HepG2 (cell line): ENCODE measurements around the gene MCF2L. TPM values are rescaled to one million over a fixed set of nuclear protein-coding genes. Genes with fewer than 3 reads are reported as not detected.

ENCODE experiments used
- ATAC-seq: fragments of 200-7000 bp; cut with Tn5 transposase; 3 replicates; pipeline ENCODE4 v1.9.1; 2020; ENCODE audit warnings: mild to moderate bottlenecking, moderate library complexity
- BruUV-seq: library from RNA; stranded (reverse); fragments of 400-500 nt; replicated peaks from 2 replicates; lab custom pipeline; 2021; lab: Mats Ljungman, UMichigan
- CTCF ChIA-PET: fragments of 300-600 bp; formaldehyde crosslinking; extraction: SDS; loops from one replicate; lab custom pipeline; 2021; ENCODE audit warnings: low total read pairs, inconsistent platforms, low intra/inter-chr PET ratio; lab: Yijun Ruan, JAX
- POLR2A ChIA-PET: fragments of 350-600 bp; sonication (Branson Sonifier 250); formaldehyde crosslinking; loops from one replicate; lab custom pipeline; 2020; ENCODE audit warnings: antibody characterized with exemption, inconsistent platforms; lab: Yijun Ruan, JAX
- DNase-seq: peaks from one replicate; pipeline ENCODE4 v3.0.0-alpha.2; 2015; ENCODE audit warnings: low spot score
- FAIRE-seq: peaks from 3 replicates; lab custom pipeline; 2011; peaks lifted over from hg19 to GRCh38; lab: Jason Lieb, UNC
- H2AFZ ChIP-seq: one replicate; pipeline ENCODE4 v1.6.1; 2011; ENCODE audit warnings: low read length, inconsistent platforms
- H3K27ac ChIP-seq: fragments of 300-600 bp; 3 replicates; pipeline ENCODE4 v1.8.0; 2011; ENCODE audit warnings: mixed run types, mild to moderate bottlenecking, mixed read lengths, low read length, inconsistent platforms; ENCODE audit not compliant: insufficient read depth; ENCODE audit errors: extremely low read length
- H3K27me3 ChIP-seq, 2 experiments: fragments of 200-600 bp in 1 of 2; 2 replicates in 1 of 2; 3 replicates in 1 of 2; pipeline versions ENCODE4 v1.6.0 to v1.8.0; 2011; ENCODE audit warnings: low read length in 2 of 2, mild to moderate bottlenecking in 2 of 2, moderate library complexity in 2 of 2, inconsistent platforms in 1 of 2; ENCODE audit not compliant: insufficient read depth in 2 of 2, control insufficient read depth in 1 of 2
- H3K36me3 ChIP-seq, 2 experiments: fragments of 200-600 bp in 1 of 2; replicated peaks in 1 of 2; 2 replicates in 1 of 2; 3 replicates in 1 of 2; pipeline versions ENCODE4 v1.5.1 to v1.8.0; 2011; ENCODE audit warnings: low read length in 2 of 2, inconsistent platforms in 1 of 2; ENCODE audit not compliant: insufficient read depth in 2 of 2, control insufficient read depth in 1 of 2
- H3K4me1 ChIP-seq: 2 replicates; pipeline ENCODE4 v1.5.1; 2012; ENCODE audit warnings: low read length, inconsistent platforms; ENCODE audit not compliant: insufficient read depth
- H3K4me2 ChIP-seq: 2 replicates; pipeline ENCODE4 v1.6.0; 2011; ENCODE audit warnings: low read depth, low read length, inconsistent platforms
- H3K4me3 ChIP-seq, 3 experiments: fragments of 200-600 bp in 1 of 3; sonication (generic), shearing (Covaris generic) in 1 of 3; replicated peaks in 1 of 3; 2 replicates each; pipeline ENCODE4 v1.5.1; 2011 to 2016; ENCODE audit warnings: low read length in 3 of 3, inconsistent platforms in 2 of 3, low read depth in 2 of 3, mild to moderate bottlenecking in 2 of 3, control low read depth in 1 of 3, mixed read lengths in 1 of 3; ENCODE audit not compliant: insufficient read depth in 1 of 3
- H3K79me2 ChIP-seq: one replicate; pipeline ENCODE4 v1.6.1; 2011; ENCODE audit warnings: low read length, inconsistent platforms; ENCODE audit not compliant: insufficient read depth
- H3K9ac ChIP-seq: 2 replicates; pipeline ENCODE4 v1.6.0; 2011; ENCODE audit warnings: mild to moderate bottlenecking, low read depth, low read length, inconsistent platforms; ENCODE audit not compliant: insufficient read depth
- H3K9me3 ChIP-seq: 2 replicates; pipeline ENCODE4 v1.5.1; 2012; ENCODE audit warnings: mild to moderate bottlenecking, low read length
- H4K20me1 ChIP-seq: 2 replicates; pipeline ENCODE4 v1.6.0; 2011; ENCODE audit warnings: inconsistent platforms, mild to moderate bottlenecking, low read length, moderate library complexity; ENCODE audit not compliant: insufficient read depth
- FOXC1 ChIP-seq: sonication (generic); formaldehyde crosslinking; IDR thresholded peaks from 2 replicates; pipeline ENCODE4 v1.8.0; 2022; ENCODE audit warnings: mild to moderate bottlenecking, missing genetic modification reagents, borderline replicate concordance
- HDAC6 ChIP-seq: fragments of 200-600 bp; sonication (generic); IDR thresholded peaks from 2 replicates; pipeline ENCODE4 v1.7.0; 2017; ENCODE audit warnings: mild to moderate bottlenecking, antibody characterized with exemption, low read length, low read depth
- HNF4A ChIP-seq: sonication (generic); formaldehyde crosslinking; IDR thresholded peaks from 2 replicates; pipeline ENCODE4 v1.4.0; 2020; ENCODE audit warnings: missing genetic modification reagents
- KLF9 ChIP-seq: IDR thresholded peaks from 2 replicates; pipeline ENCODE4 v1.6.1; 2016; ENCODE audit warnings: low read depth
- NR3C1 ChIP-seq: sonication (generic); formaldehyde crosslinking; IDR thresholded peaks from 2 replicates; pipeline ENCODE4 v1.4.0; 2020; ENCODE audit warnings: missing genetic modification reagents
- PBX3 ChIP-seq: sonication (generic); formaldehyde crosslinking; IDR thresholded peaks from 2 replicates; pipeline ENCODE4 v1.8.1; 2023; ENCODE audit warnings: missing genetic modification reagents, inconsistent platforms, borderline replicate concordance
- POGK ChIP-seq: sonication (generic); formaldehyde crosslinking; conservative IDR thresholded peaks from 2 replicates; pipeline ENCODE4 v1.8.0; 2022; ENCODE audit warnings: mild to moderate bottlenecking, moderate library complexity, missing genetic modification reagents
- SYNCRIP ChIP-seq: fragments of 200-400 bp; formaldehyde crosslinking; IDR thresholded peaks from 2 replicates; pipeline ENCODE4 v1.6.1; 2018; ENCODE audit warnings: mild to moderate bottlenecking, low read depth, low read length; ENCODE audit not compliant: insufficient read depth
- ZBTB8A ChIP-seq: sonication (generic); formaldehyde crosslinking; IDR thresholded peaks from 2 replicates; pipeline ENCODE4 v1.4.0; 2020; ENCODE audit warnings: mild to moderate bottlenecking, low read depth, missing genetic modification reagents, borderline replicate concordance
- ZNF335 ChIP-seq: sonication (generic); formaldehyde crosslinking; IDR thresholded peaks from 2 replicates; pipeline ENCODE4 v1.4.0; 2020; ENCODE audit warnings: missing genetic modification reagents
- ZNF850 ChIP-seq: sonication (generic); formaldehyde crosslinking; conservative IDR thresholded peaks from 2 replicates; pipeline ENCODE4 v1.9.0; 2021; ENCODE audit warnings: mild to moderate bottlenecking, missing genetic modification reagents
- ZNF878 ChIP-seq: sonication (generic); formaldehyde crosslinking; IDR thresholded peaks from 2 replicates; pipeline ENCODE4 v1.8.1; 2023; ENCODE audit warnings: mild to moderate bottlenecking, missing genetic modification reagents, moderate library complexity
- WGBS: methylation state at CpG from one replicate; pipeline ENCODE4 v1.1.6; 2017; ENCODE audit warnings: low lambda C conversion rate; 5-methylcytosine and 5-hydroxymethylcytosine counted together
- in situ Hi-C: cut with HindIII; loops from 2 replicates; pipeline ENCODE4 v1.10.0; 2017; ENCODE audit warnings: low pct_unique_long_range_greater_than_20kb; ENCODE audit not compliant: extremely low pct_ligation_motif_present
- intact Hi-C: fragments of 100-400 bp; cut with micrococcal nuclease; formaldehyde crosslinking; loops from one replicate; pipeline ENCODE4 v1.10.0; 2022; ENCODE audit not compliant: unreplicated experiment
- polyA plus RNA-seq, 8 experiments: library from polyadenylated mRNA; depleted of rRNA in 3 of 8; stranded (reverse) in 7 of 8; unstranded in 1 of 8; fragments of >200 nt; fragmentation: Illumina TruSeq in 4 of 8; extraction: Trizol in 4 of 8; gene quantifications; 2 replicates each; pipeline versions ENCODE4 v1.2.1 to v1.2.3, GENCODE V29; 2011 to 2016; ENCODE audit warnings: low read depth in 4 of 8, missing spikeins in 1 of 8, mixed read lengths in 1 of 8; ENCODE audit not compliant: insufficient read depth in 1 of 8
- total RNA-seq, 5 experiments: library from RNA; depleted of rRNA; stranded (reverse); fragments of >200 nt; fragmentation: Illumina TruSeq; extraction: Trizol; gene quantifications; 2 replicates each; pipeline ENCODE4 v1.2.3, GENCODE V29; 2016; ENCODE audit warnings: low read depth in 1 of 5

Gene MCF2L
- total and polyA plus RNA-seq, 2 of the 13 experiments (the other 11 are each of a cell fraction or from before 2014, with no cell fraction given), result 19.4 to 28.4 TPM

GRCh38 chr13:112931028-112931934, 37.7 kb upstream of the MCF2L start:
- no TSS peak for BruUV-seq
- in situ Hi-C loops (no loop called here), intact Hi-C loops (no loop called here)
- Histone ChIP-seq H3K27me3 (no peaks in the 10 kb centered on the region), H3K27ac (peak overlapping the region; percentile 59), H3K79me2 (no peaks in the 10 kb centered on the region), H4K20me1 (no peaks in the 10 kb centered on the region; the same call in 1 of the 2 replicates), H3K4me1 (peaks cover 59% of the 10 kb centered on the region), H2AFZ (peak overlapping the region; percentile 53), H3K36me3 (no peaks in the 10 kb centered on the region; a peak in 1 of 5 replicates), H3K9me3 (0 out of 2 replicates have a peak, but pooled peaks cover 4% of the 10 kb centered on the region), H3K4me3 (peak overlapping the region; percentile 49 to 73 (median 53); a peak in 5 of 6 replicates), H3K4me2 (peak overlapping the region; percentile 92), H3K9ac (peak overlapping the region; percentile 36; the same call in 1 of the 2 replicates)
- DNase-seq (peak; percentile 59), ATAC-seq (peak; percentile 85), FAIRE-seq (peak; percentile 92)
- POLR2A ChIA-PET, result interaction anchor here (0.8 to 1.9 kb wide), 5 partner anchors 25 to 174 kb away, joined by 3 to 11 read pairs (median 3); partner anchors contain the start of genes F7 and MCF2L
- CTCF ChIA-PET, result no interaction called here
- WGBS, result 15% methylated on average over 28 of the region's 32 CpGs
- no peak for TF ChIP-seq ZNF335 (CRISPR knock-in tag)
- TF ChIP-seq ZBTB8A (CRISPR knock-in tag), result no peak
- no peak for TF ChIP-seq KLF9 (CRISPR knock-in tag)
- TF ChIP-seq SYNCRIP, result no peak
- no peak for TF ChIP-seq HDAC6
- TF ChIP-seq ZNF850 (CRISPR knock-in tag), result no peak
- TF ChIP-seq NR3C1 (CRISPR knock-in tag), result no peak
- TF ChIP-seq PBX3 (CRISPR knock-in tag), result no peak
- TF ChIP-seq POGK (CRISPR knock-in tag), result no peak
- TF ChIP-seq FOXC1 (CRISPR knock-in tag), result no peak; the same call in 1 of the 2 replicates
- TF ChIP-seq HNF4A (CRISPR knock-in tag), result peak; percentile 68
- no peak for TF ChIP-seq ZNF878 (CRISPR knock-in tag)
